GM19035 (cell line): ENCODE results near the gene UMAD1.
"Not testable (repeated sequence)": the region's sequence is repeated elsewhere in the genome, so short reads cannot be mapped to it uniquely, and the experiment has no call there.

Experiments
- ATAC-seq: cut with Tn5 transposase; IDR thresholded peaks from one replicate; pipeline ENCODE4 v1.9.1; 2021; ENCODE audit not compliant: unreplicated experiment

UMAD1 gene

GRCh38 chr7:7821517-7821916, 181.0 kb downstream of the UMAD1 start:
- no peak for ATAC-seq

DNA sequence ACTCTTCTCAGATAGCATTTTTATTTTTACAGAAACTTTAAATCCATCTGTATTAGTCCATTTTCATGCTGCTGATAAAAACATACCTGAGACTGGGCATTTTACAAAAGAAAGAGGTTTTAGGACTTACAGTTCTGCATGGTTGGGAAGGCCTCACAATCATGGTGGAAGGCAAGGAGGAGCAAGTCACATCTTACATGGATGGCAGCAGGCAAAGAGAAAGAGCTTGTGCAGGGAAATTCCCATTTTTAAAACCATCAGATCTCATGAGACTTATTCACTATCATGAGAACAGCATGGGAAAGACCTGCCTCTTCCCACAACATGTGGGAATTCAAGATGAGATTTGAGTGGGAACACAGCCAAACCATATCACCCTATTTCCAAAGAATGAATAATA, 184.7 kb downstream of the UMAD1 start:
- ATAC-seq: not testable (repeated sequence)

DNA sequence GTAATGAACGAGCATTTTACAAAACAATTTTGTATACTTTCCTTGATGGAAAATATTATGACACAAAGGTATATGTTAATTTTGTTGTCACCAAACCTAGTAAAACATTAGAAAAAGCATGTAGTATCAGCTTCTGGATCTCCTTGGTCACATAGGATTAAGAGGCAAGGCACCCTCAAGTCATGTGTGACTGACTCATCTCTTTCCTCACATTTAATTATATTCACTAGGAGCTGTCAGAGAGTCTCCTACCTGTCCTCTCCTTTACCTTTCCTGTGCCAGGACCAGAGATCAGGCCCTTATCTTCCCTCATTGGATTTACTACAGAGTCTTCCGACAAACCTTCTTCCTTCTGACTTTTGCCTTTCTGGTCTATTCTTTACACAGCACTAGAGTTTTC, 189.1 kb downstream of the UMAD1 start:
- no peak for ATAC-seq

GRCh38 chr7:7830122-7830878, 189.7 kb downstream of the UMAD1 start:
- ATAC-seq: no peak

- ATAC-seq: no peak
These were observed 192.0 kb downstream of the UMAD1 start for GRCh38 chr7:7832518-7832917.

DNA sequence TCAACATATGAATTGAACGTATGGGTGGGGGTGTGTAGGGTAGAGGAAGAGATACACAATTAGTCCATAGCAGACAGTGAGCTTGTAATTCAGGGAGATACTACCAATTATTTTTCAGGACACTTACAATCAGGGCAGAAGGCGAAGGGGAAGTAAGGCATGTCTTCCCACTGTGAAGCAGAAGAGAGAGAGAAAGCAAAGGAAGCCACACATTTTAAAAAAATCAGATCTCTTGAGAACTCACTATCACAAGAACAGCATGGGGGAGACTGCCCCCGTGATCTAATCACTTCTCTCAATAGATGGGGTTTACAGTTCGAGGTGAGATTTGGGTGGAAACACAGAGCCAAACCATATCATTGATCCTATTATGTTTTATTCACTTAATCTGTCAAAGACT, 194.2 kb downstream of the UMAD1 start:
- ATAC-seq: no peak

DNA sequence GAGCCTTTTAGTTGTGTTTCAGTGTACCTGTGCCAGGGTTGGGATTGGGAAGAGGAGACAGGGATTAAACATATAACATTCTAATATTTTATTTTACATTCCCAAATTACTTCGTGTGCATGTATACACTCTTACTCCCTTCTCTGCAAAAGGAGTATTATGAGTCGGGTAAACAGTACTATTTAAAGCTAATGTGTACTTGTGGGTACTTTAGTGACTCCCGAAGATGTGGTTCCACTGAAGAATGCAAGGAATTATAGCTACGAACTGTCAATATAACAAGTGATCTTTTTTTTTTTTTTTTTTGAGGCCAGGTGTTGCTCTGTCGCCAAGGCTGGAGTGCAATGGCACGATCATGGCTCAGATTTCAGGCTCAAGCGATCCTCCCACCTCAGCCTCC, 200.5 kb downstream of the UMAD1 start:
- no peak for ATAC-seq

DNA sequence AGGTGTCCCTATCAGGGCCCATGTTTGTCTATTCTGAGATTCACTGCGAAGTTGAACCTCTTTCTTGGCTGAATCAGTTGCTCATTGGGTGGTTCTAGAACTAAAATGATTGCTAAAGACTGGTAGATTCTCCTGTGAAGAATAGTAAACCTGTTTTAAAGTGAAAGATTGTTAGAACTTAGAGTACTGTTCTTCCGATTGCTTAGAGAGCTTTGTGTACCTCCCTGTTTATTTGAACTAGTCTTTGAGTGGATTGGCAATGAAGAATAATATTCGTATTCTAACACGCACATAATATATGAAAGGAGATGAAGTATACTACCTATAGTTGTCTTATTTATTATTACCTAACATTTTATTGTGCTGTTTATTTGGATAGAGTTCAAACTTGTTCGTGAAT, 202.7 kb downstream of the UMAD1 start:
- ATAC-seq: no peak

DNA sequence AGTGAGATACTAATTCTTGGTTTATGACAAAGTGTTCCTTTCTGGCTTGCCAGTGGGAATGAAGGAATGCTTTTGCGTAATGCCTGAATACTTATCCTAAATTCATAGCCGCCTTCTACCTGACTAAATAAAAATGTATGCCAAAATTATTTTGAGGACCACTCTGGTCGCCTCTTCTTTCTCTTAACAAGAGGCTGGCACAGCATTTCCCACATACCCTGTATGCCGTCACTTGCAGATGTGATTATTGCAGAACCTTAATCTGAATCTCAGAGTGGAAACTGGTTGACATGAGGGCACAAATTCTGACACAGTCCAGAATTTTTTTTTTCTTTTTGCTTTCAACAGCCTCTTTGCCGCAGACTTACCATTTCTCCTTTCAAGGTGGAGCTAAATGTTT, 203.4 kb downstream of the UMAD1 start:
- no peak for ATAC-seq

DNA sequence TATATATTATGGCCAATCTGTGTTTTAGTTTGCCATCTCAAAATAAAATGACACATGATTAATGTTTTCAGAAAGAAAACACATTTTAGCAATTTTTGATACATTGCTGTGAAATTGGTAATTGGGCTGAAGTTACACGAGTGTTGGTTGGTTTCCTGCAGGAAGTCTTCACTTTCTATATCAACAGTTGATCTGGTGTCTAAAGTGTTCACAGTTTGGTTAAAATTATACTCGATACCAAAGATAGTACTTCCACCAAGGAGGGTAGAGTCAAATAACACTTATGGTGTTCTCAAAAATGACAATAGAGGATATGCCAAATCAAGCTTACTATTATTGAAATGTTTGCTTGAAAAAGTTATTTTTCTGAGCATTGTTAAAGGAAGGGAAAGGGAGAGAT, 207.7 kb downstream of the UMAD1 start:
- no peak for ATAC-seq

GRCh38 chr7:7848892-7849291, 208.3 kb downstream of the UMAD1 start:
- ATAC-seq: no peak

GRCh38 chr7:7850150-7850549, 209.6 kb downstream of the UMAD1 start:
- no peak for ATAC-seq

DNA sequence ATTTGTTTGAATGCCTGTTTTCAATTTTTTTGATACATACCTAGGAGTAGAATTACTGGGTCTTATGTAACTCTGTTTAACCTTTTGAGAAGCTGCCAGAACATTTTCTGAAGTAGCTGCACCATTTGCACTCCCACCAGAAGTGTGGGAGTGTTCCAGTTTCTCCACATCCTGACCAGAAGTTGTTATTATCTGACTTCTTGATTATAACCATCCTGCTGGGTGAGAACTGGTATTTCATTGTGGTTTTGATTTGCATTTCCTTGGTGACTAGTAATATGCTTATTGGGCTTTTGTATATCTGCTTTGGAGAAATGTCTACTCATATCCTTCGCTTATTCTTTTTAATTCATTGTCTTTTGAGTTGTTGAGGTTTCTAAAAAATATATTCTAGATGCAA, 210.8 kb downstream of the UMAD1 start:
- no peak for ATAC-seq

DNA sequence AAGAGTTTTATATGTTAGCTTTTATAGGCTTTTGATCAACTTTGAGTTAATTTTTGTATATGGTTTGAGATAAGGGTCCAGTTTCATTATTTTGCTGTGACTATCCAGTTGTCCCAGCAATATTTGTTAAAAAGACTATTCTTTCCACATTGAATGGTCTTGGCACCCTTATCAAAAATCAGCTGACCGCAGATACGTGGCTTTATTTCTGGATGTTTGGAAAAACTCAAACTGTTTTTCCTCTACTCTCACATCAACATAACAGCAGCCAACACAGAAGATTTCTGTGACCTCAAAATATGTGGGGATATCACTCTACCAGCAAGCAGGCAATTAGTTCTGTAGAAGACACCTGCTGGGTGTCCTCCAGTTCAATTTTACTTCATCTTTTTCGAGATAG, 211.4 kb downstream of the UMAD1 start:
- ATAC-seq: no peak

GRCh38 chr7:7857143-7857583, 216.6 kb downstream of the UMAD1 start:
- no peak for ATAC-seq

- no peak for ATAC-seq
These were observed 218.0 kb downstream of the UMAD1 start for GRCh38 chr7:7858559-7858958.

- no peak for ATAC-seq
These were observed 218.9 kb downstream of the UMAD1 start for GRCh38 chr7:7859411-7859810.

- no peak for ATAC-seq
These were observed 220.7 kb downstream of the UMAD1 start for GRCh38 chr7:7861211-7861633.

DNA sequence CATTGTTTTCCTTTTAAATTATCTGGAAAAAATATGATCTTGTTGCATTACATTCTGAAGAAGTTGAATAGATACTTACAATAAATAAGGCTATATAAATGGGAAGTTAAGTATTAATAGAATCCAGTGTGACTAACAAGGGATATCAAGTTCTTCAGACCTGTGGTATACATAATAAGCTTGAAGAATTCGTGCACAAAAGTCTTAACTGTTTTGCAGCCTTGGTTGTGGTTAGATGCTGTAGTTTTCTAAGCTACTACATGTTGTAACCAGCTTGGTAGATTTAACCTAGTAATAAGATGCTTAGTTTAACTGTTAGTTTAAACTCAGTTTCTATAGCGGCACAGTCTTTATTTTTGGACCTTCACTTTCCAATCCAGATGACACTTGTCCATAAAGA, 221.8 kb downstream of the UMAD1 start:
- ATAC-seq: no peak

GRCh38 chr7:7867846-7868571, 227.5 kb downstream of the UMAD1 start:
- ATAC-seq: no peak

GRCh38 chr7:7868572-7868899, 228.0 kb downstream of the UMAD1 start:
- no peak for ATAC-seq

- no peak for ATAC-seq
These were observed 228.5 kb downstream of the UMAD1 start for GRCh38 chr7:7869036-7869435.

DNA sequence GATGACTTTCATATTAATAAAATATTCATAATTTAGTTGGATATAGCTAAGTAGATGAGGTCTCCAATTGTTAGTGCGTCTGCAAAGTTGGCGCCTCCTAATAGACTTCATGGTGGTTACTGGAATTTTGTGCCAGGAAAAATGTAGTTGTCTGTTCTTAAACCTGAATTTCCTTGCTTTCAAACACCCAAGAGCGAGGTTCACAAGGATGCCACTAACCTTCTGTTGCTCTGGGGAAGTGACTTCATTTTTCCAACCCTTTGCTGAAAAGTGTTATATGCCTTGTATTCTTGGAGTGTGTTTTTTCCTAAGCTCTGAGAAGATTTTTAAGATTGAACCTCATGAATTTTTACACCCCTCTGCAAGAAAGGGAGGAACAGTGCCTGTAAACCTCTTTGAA, 229.1 kb downstream of the UMAD1 start:
- no peak for ATAC-seq
